CD4-positive, CD25-positive, alpha-beta regulatory T cell (primary cell): ENCODE data around the gene LRRN4CL. TPM values are rescaled to one million over a fixed set of nuclear protein-coding genes. Genes with fewer than 3 reads are reported as not detected.

Source experiments
- polyA plus RNA-seq, 4 donors: library from polyadenylated mRNA; unstranded; fragments of 300-500 nt; fragmentation: Illumina TruSeq; gene quantifications; one replicate each; pipeline ENCODE4 v1.2.3, GENCODE V29; 2021
- total RNA-seq: library from RNA; stranded (reverse); gene quantifications from one replicate; pipeline ENCODE4 v1.2.3, GENCODE V29; 2022

LRRN4CL gene
- total and polyA plus RNA-seq, 5 donors from 2014 or later: not detected

Other genes with a start within 250 kb of the LRRN4CL start
- 852 TPM for gene AHNAK, start 142.7 kb downstream of the LRRN4CL start, total RNA-seq
- gene AHNAK, start 142.7 kb downstream of the LRRN4CL start, polyA plus RNA-seq: 10 to 100 TPM; 22.3 to 59.3 (median 39.5) TPM
- 1,198 TPM for gene EEF1G, start 115.6 kb downstream of the LRRN4CL start, total RNA-seq
- 1,000 to 10,000 TPM in 3 of 4 donors, 100 to 1,000 TPM in 1; 775 to 1,680 (median 1,413) TPM for gene EEF1G, start 115.6 kb downstream of the LRRN4CL start, polyA plus RNA-seq
- 22.0 TPM for gene TUT1, start 98.0 kb downstream of the LRRN4CL start, total RNA-seq
- 10 to 100 TPM in 3 of 4 donors, 1 to 10 TPM in 1; 6.5 to 11.9 (median 10.9) TPM for gene TUT1, start 98.0 kb downstream of the LRRN4CL start, polyA plus RNA-seq
- gene MTA2, start 87.7 kb downstream of the LRRN4CL start, total RNA-seq: 172 TPM
- gene MTA2, start 87.7 kb downstream of the LRRN4CL start, polyA plus RNA-seq: 10 to 100 TPM; 30.3 to 38.6 (median 33.9) TPM
- gene EML3, start 76.8 kb downstream of the LRRN4CL start, total RNA-seq: 165 TPM
- gene EML3, start 76.8 kb downstream of the LRRN4CL start, polyA plus RNA-seq: 10 to 100 TPM; 16.1 to 23.2 (median 16.4) TPM
- gene ROM1, start 76.3 kb downstream of the LRRN4CL start, total RNA-seq: 1.9 TPM
- 1 to 10 TPM in 2 of 4 donors, under 1 TPM in 2; 0.41 to 1.3 (median 0.80) TPM for gene ROM1, start 76.3 kb downstream of the LRRN4CL start, polyA plus RNA-seq
- gene B3GAT3, start 67.5 kb downstream of the LRRN4CL start, total RNA-seq: 57.5 TPM
- gene B3GAT3, start 67.5 kb downstream of the LRRN4CL start, polyA plus RNA-seq: 10 to 100 TPM; 34.3 to 43.1 (median 35.7) TPM
- gene GANAB, start 42.9 kb downstream of the LRRN4CL start, total RNA-seq: 169 TPM
- gene GANAB, start 42.9 kb downstream of the LRRN4CL start, polyA plus RNA-seq: 100 to 1,000 TPM; 128 to 138 (median 135) TPM
- 11.7 TPM for gene INTS5, start 36.2 kb downstream of the LRRN4CL start, total RNA-seq
- gene INTS5, start 36.2 kb downstream of the LRRN4CL start, polyA plus RNA-seq: 10 to 100 TPM; 33.2 to 49.9 (median 39.2) TPM
- 30.5 TPM for gene C11orf98, start 24.3 kb downstream of the LRRN4CL start, total RNA-seq
- 100 to 1,000 TPM; 118 to 149 (median 137) TPM for gene C11orf98, start 24.3 kb downstream of the LRRN4CL start, polyA plus RNA-seq
- 12.3 TPM for gene CSKMT, start 24.2 kb downstream of the LRRN4CL start, total RNA-seq
- 1 to 10 TPM; 1.9 to 3.8 (median 2.7) TPM for gene CSKMT, start 24.2 kb downstream of the LRRN4CL start, polyA plus RNA-seq
- 3.5 TPM for gene UQCC3, start 17.9 kb downstream of the LRRN4CL start, total RNA-seq
- 10 to 100 TPM; 11.0 to 13.9 (median 12.2) TPM for gene UQCC3, start 17.9 kb downstream of the LRRN4CL start, polyA plus RNA-seq
- gene LBHD1, start 17.3 kb downstream of the LRRN4CL start, total RNA-seq: 9.9 TPM
- gene LBHD1, start 17.3 kb downstream of the LRRN4CL start, polyA plus RNA-seq: 1 to 10 TPM; 1.8 to 2.6 (median 2.2) TPM
- gene UBXN1, start 10.5 kb downstream of the LRRN4CL start, total RNA-seq: 204 TPM
- gene UBXN1, start 10.5 kb downstream of the LRRN4CL start, polyA plus RNA-seq: 100 to 1,000 TPM; 221 to 252 (median 236) TPM
- gene BSCL2, start 17.9 kb upstream of the LRRN4CL start, total RNA-seq: 23.9 TPM
- 10 to 100 TPM; 36.2 to 49.2 (median 42.9) TPM for gene BSCL2, start 17.9 kb upstream of the LRRN4CL start, polyA plus RNA-seq
- gene GNG3, start 18.1 kb upstream of the LRRN4CL start, total RNA-seq: not detected
- gene GNG3, start 18.1 kb upstream of the LRRN4CL start, polyA plus RNA-seq: under 1 TPM in 2 of 4 donors, not detected in 2; 0.21 to 0.72 TPM
- 52.8 TPM for gene HNRNPUL2, start 37.9 kb upstream of the LRRN4CL start, total RNA-seq
- gene HNRNPUL2, start 37.9 kb upstream of the LRRN4CL start, polyA plus RNA-seq: 1 to 10 TPM in 3 of 4 donors, under 1 TPM in 1; 0.85 to 1.5 (median 1.2) TPM
- gene TTC9C, start 39.0 kb upstream of the LRRN4CL start, total RNA-seq: 19.4 TPM
- 10 to 100 TPM; 27.6 to 39.5 (median 31.6) TPM for gene TTC9C, start 39.0 kb upstream of the LRRN4CL start, polyA plus RNA-seq
- 8.5 TPM for gene ZBTB3, start 64.6 kb upstream of the LRRN4CL start, total RNA-seq
- gene ZBTB3, start 64.6 kb upstream of the LRRN4CL start, polyA plus RNA-seq: 1 to 10 TPM; 4.8 to 7.2 (median 5.5) TPM
- gene POLR2G, start 72.0 kb upstream of the LRRN4CL start, total RNA-seq: 74.9 TPM
- gene POLR2G, start 72.0 kb upstream of the LRRN4CL start, polyA plus RNA-seq: 100 to 1,000 TPM; 241 to 286 (median 253) TPM
- 13.1 TPM for gene TAF6L, start 81.9 kb upstream of the LRRN4CL start, total RNA-seq
- 1 to 10 TPM; 5.8 to 9.5 (median 7.5) TPM for gene TAF6L, start 81.9 kb upstream of the LRRN4CL start, polyA plus RNA-seq
- gene TMEM179B, start 97.9 kb upstream of the LRRN4CL start, total RNA-seq: 26.3 TPM
- gene TMEM179B, start 97.9 kb upstream of the LRRN4CL start, polyA plus RNA-seq: 100 to 1,000 TPM; 129 to 172 (median 152) TPM
- 9.1 TPM for gene TMEM223, start 102.5 kb upstream of the LRRN4CL start, total RNA-seq
- gene TMEM223, start 102.5 kb upstream of the LRRN4CL start, polyA plus RNA-seq: 10 to 100 TPM; 55.2 to 71.9 (median 69.2) TPM
- gene NXF1, start 115.9 kb upstream of the LRRN4CL start, total RNA-seq: 309 TPM
- gene NXF1, start 115.9 kb upstream of the LRRN4CL start, polyA plus RNA-seq: 10 to 100 TPM; 47.3 to 70.9 (median 64.2) TPM
- gene STX5, start 142.5 kb upstream of the LRRN4CL start, total RNA-seq: 128 TPM
- gene STX5, start 142.5 kb upstream of the LRRN4CL start, polyA plus RNA-seq: 10 to 100 TPM; 28.2 to 39.8 (median 35.4) TPM
- not detected for gene TEX54, start 143.3 kb upstream of the LRRN4CL start, total RNA-seq
- gene TEX54, start 143.3 kb upstream of the LRRN4CL start, polyA plus RNA-seq: 1 to 10 TPM in 2 of 4 donors, under 1 TPM in 1, not detected in 1; 0.76 to 2.2 (median 2.1) TPM
- gene WDR74, start 150.1 kb upstream of the LRRN4CL start, total RNA-seq: 201 TPM
- gene WDR74, start 150.1 kb upstream of the LRRN4CL start, polyA plus RNA-seq: 10 to 100 TPM; 41.6 to 61.1 (median 49.0) TPM
- gene SLC3A2, start 191.4 kb upstream of the LRRN4CL start, total RNA-seq: 277 TPM
- 100 to 1,000 TPM; 158 to 172 (median 168) TPM for gene SLC3A2, start 191.4 kb upstream of the LRRN4CL start, polyA plus RNA-seq
- not detected for gene CHRM1, start 231.8 kb upstream of the LRRN4CL start, total RNA-seq
- gene CHRM1, start 231.8 kb upstream of the LRRN4CL start, polyA plus RNA-seq: not detected